RWPE1 (cell line): Measurements from ENCODE around the gene EFHC1.

Source experiments
- CTCF ChIA-PET: fragments of 350-600 bp; sonication (Branson Sonifier 250); formaldehyde crosslinking; extraction: SDS; loops from one replicate; lab custom pipeline; 2021; lab: Yijun Ruan, JAX
- POLR2A ChIA-PET: fragments of 400-600 bp; formaldehyde crosslinking; extraction: SDS; loops from one replicate; lab custom pipeline; 2020; ENCODE audit warnings: antibody characterized with exemption; ENCODE audit not compliant: low non-redundant PET; lab: Yijun Ruan, JAX
- DNase-seq: peaks from one replicate; pipeline ENCODE4 v3.0.0; 2012; ENCODE audit warnings: low spot score
- H3K27ac ChIP-seq: fragments of 450-650 bp; 2 replicates; pipeline ENCODE4 v1.5.1; 2017
- CTCF ChIP-seq: fragments of 450-650 bp; conservative IDR thresholded peaks from 2 replicates; pipeline ENCODE4 v1.5.1; 2017; ENCODE audit warnings: low read depth, mild to moderate bottlenecking

EFHC1 gene

GRCh38 chr6:52532457-52532856 is 112.3 kb downstream of the EFHC1 start:
- POLR2A ChIA-PET, result no interaction called here
- DNase-seq, result no peak
- CTCF ChIA-PET, result no interaction called here
- no peak for TF ChIP-seq CTCF
- no peak overlapping the region for H3K27ac ChIP-seq

- no peak for DNase-seq
- CTCF ChIA-PET, result no interaction called here
- POLR2A ChIA-PET, result no interaction called here
- H3K27ac ChIP-seq, result peak overlapping the region; percentile 19
- TF ChIP-seq CTCF, result no peak
These were observed 113.3 kb downstream of the EFHC1 start for GRCh38 chr6:52533491-52533890.

- CTCF ChIA-PET, result interaction anchor here (0.7 kb wide), 1 partner anchor 606 kb away, joined by 3 read pairs; no protein-coding TSS in a partner anchor
- H3K27ac ChIP-seq, result peak overlapping the region; percentile 12; the same call in 1 of the 2 replicates
These were observed 114.2 kb downstream of the EFHC1 start for GRCh38 chr6:52534363-52534762.

GRCh38 chr6:52534966-52535390 is 114.8 kb downstream of the EFHC1 start:
- ChIA-PET POLR2A (no interaction called here), CTCF (interaction anchor here (0.7 kb wide), 1 partner anchor 606 kb away, joined by 3 read pairs; no protein-coding TSS in a partner anchor)
- no peak for TF ChIP-seq CTCF
- no peak for DNase-seq
- H3K27ac ChIP-seq, result peak overlapping the region; percentile 12; the same call in 1 of the 2 replicates

More at GRCh38 chr6:52534363-52534762, 114.2 kb downstream of the EFHC1 start:
- DNase-seq, result no peak
- TF ChIP-seq CTCF, result no peak
- POLR2A ChIA-PET, result no interaction called here

GRCh38 chr6:52535711-52536423 is 115.7 kb downstream of the EFHC1 start:
- ChIA-PET CTCF (interaction anchor here (0.5 to 1.1 kb wide), 4 partner anchors 16 to 112 kb away, joined by 3 read pairs; no protein-coding TSS in a partner anchor), POLR2A (no interaction called here)
- no peak for DNase-seq
- TF ChIP-seq CTCF, result no peak
- peak overlapping the region; percentile 89 for H3K27ac ChIP-seq

- peak overlapping the region; percentile 89 for H3K27ac ChIP-seq
- ChIA-PET CTCF (interaction anchor here (0.7 to 1.1 kb wide), 3 partner anchors 17 to 112 kb away, joined by 3 read pairs; no protein-coding TSS in a partner anchor), POLR2A (no interaction called here)
- DNase-seq, result no peak
- no peak for TF ChIP-seq CTCF
These were observed 116.3 kb downstream of the EFHC1 start for GRCh38 chr6:52536424-52536916.
